ENCODE results near the gene WDR75. TPM values are rescaled to one million over a fixed set of nuclear protein-coding genes. Genes with fewer than 3 reads are reported as not detected.

The WDR75 gene
- total and polyA plus RNA-seq, 2 donors (not counting 3 experiments of a cell fraction or from before 2014, with no cell fraction given) = 17.4 to 44.8 TPM

DNA sequence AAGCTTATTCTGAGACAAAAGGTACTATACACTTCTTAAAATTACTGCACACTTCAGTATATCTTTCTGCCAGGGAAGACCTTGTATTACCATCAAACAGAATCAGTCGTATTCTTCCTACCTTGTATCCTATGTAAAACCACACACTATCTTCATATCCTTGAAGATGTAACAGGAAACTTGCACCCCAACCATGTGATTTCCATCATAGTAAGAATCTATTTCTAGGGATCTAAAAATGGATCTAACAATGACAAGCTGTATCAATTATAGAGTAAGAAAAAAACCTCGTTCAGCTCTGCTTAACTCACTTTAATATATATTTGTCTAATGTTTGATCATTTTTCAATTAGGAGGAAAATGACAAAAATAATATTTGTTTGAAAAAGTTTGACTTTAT is 60.2 kb downstream of the WDR75 start:
- FAIRE-seq (no peak), DNase-seq (ENCODE audit: low read depth, low spot score) (no peak)
- no peaks in the 10 kb centered on the region for H3K79me2 ChIP-seq (ENCODE audit: control insufficient read depth, insufficient read depth, low read length)
- H2AFZ ChIP-seq (ENCODE audit: low read depth, low read length) = no peak overlapping the region
- H3K9me3 ChIP-seq (replicated peaks; ENCODE audit: control insufficient read depth, insufficient read depth, low read length) = no peaks in the 10 kb centered on the region
- no peaks in the 10 kb centered on the region for H4K20me1 ChIP-seq (replicated peaks; ENCODE audit: control insufficient read depth, extremely low read depth, insufficient read depth, low read length)
- no peaks in the 10 kb centered on the region for H3K4me1 ChIP-seq (ENCODE audit: control insufficient read depth, extremely low read depth, insufficient read depth, low read length)
- H3K36me3 ChIP-seq (ENCODE audit: control insufficient read depth in 2 of 2, extremely low read depth in 1 of 2, insufficient read depth in 2 of 2, low read length in 2 of 2) = no peaks in the 10 kb centered on the region
- H3K4me2 ChIP-seq (ENCODE audit: insufficient read depth, low read length) = no peak overlapping the region
- H3K9me1 ChIP-seq (replicated peaks; ENCODE audit: control insufficient read depth, extremely low read depth, insufficient read depth, low read length) = no peaks in the 10 kb centered on the region
- no peak overlapping the region for H3K9ac ChIP-seq (replicated peaks; ENCODE audit: extremely low read depth, insufficient read depth, low read length)
- ChIA-PET POLR2A (no interaction called here), CTCF (interaction anchor here (0.7 kb wide), 1 partner anchor 12 kb away, joined by 3 read pairs; no protein-coding TSS in a partner anchor)
- no peak overlapping the region for H3K27ac ChIP-seq (ENCODE audit: insufficient read depth, low read depth, low read length)
- BruUV-seq (replicated peaks) = no TSS peak
- TF ChIP-seq POLR2AphosphoS5 (IDR thresholded peaks at IDR 0.05; ENCODE audit: insufficient read depth, low read depth, low read length) (no peak), FOS (IDR thresholded peaks at IDR 0.05; ENCODE audit: borderline replicate concordance, insufficient read depth, low read length) (no peak), GATA2 (IDR thresholded peaks at IDR 0.05; ENCODE audit: insufficient read depth, insufficient read length, low read depth, low read length) (no peak), POLR2A (IDR thresholded peaks at IDR 0.05; ENCODE audit: low read depth, low read length) (no peak), MYC (IDR thresholded peaks at IDR 0.05; ENCODE audit: low read depth, low read length) (no peak), JUN (IDR thresholded peaks at IDR 0.05; ENCODE audit: borderline replicate concordance, insufficient read depth, insufficient read length, low read depth) (no peak), EZH2 (IDR thresholded peaks at IDR 0.05; ENCODE audit: borderline replicate concordance, low read depth, low read length, severe bottlenecking) (no peak)
- TF ChIP-seq, protein P1, sequence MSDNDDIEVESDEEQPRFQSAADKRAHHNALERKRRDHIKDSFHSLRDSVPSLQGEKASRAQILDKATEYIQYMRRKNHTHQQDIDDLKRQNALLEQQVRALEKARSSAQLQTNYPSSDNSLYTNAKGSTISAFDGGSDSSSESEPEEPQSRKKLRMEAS (IDR thresholded peaks at IDR 0.05; ENCODE audit: insufficient read depth, insufficient read length) = no peak
- TF ChIP-seq, protein P2, sequence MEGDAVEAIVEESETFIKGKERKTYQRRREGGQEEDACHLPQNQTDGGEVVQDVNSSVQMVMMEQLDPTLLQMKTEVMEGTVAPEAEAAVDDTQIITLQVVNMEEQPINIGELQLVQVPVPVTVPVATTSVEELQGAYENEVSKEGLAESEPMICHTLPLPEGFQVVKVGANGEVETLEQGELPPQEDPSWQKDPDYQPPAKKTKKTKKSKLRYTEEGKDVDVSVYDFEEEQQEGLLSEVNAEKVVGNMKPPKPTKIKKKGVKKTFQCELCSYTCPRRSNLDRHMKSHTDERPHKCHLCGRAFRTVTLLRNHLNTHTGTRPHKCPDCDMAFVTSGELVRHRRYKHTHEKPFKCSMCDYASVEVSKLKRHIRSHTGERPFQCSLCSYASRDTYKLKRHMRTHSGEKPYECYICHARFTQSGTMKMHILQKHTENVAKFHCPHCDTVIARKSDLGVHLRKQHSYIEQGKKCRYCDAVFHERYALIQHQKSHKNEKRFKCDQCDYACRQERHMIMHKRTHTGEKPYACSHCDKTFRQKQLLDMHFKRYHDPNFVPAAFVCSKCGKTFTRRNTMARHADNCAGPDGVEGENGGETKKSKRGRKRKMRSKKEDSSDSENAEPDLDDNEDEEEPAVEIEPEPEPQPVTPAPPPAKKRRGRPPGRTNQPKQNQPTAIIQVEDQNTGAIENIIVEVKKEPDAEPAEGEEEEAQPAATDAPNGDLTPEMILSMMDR (IDR thresholded peaks at IDR 0.05; ENCODE audit: extremely low read depth in 1 of 2, insufficient read depth in 1 of 2, low read depth in 1 of 2, low read length in 2 of 2) = no peak
- H3K27me3 ChIP-seq (ENCODE audit: control insufficient read depth in 2 of 2, insufficient read depth in 2 of 2, low read length in 2 of 2) = no peaks in the 10 kb centered on the region
- intact Hi-C loops (cut with micrococcal nuclease) = no loop called here
- no peak overlapping the region for H3K4me3 ChIP-seq (replicated peaks in 1 of 3; ENCODE audit: insufficient read depth in 1 of 3, low read depth in 1 of 3, low read length in 3 of 3)
- dilution Hi-C loops (cut with MboI; ENCODE audit: extremely low pct_ligation_motif_present, low sequenced_read_pairs) = no loop called here

Data from endothelial cell of umbilical vein (primary cell).